Measurements from ENCODE around the gene VEZT.

The VEZT gene

GRCh38 chr12:95213928-95214327 is 3.7 kb upstream of the VEZT start:
- TF ChIP-seq CTCF (IDR thresholded peaks at IDR 0.05; ENCODE audit: control insufficient read depth, extremely low read depth, insufficient read depth) = no peak
- H3K4me3 ChIP-seq (ENCODE audit: low read depth, low read length) = no peak overlapping the region
- no peak for DNase-seq (ENCODE audit: low read depth)

GRCh38 chr12:95214466-95214865 is 3.1 kb upstream of the VEZT start:
- no peak overlapping the region for H3K4me3 ChIP-seq (ENCODE audit: low read depth, low read length)
- DNase-seq (ENCODE audit: low read depth) = no peak
- TF ChIP-seq CTCF (IDR thresholded peaks at IDR 0.05; ENCODE audit: control insufficient read depth, extremely low read depth, insufficient read depth) = no peak

GRCh38 chr12:95215949-95216348 is 1.7 kb upstream of the VEZT start:
- no peak overlapping the region; the same call in 1 of the 2 replicates for H3K4me3 ChIP-seq (ENCODE audit: low read depth, low read length)
- no peak for TF ChIP-seq CTCF (IDR thresholded peaks at IDR 0.05; ENCODE audit: control insufficient read depth, extremely low read depth, insufficient read depth)
- DNase-seq (ENCODE audit: low read depth) = no peak

- no peak for TF ChIP-seq CTCF (IDR thresholded peaks at IDR 0.05; ENCODE audit: control insufficient read depth, extremely low read depth, insufficient read depth)
- DNase-seq (ENCODE audit: low read depth) = no peak
- H3K4me3 ChIP-seq (ENCODE audit: low read depth, low read length) = peak overlapping the region; percentile 81
Observed at GRCh38 chr12:95216711-95217376, 763 bp upstream of the VEZT start.

- no peak for TF ChIP-seq CTCF (IDR thresholded peaks at IDR 0.05; ENCODE audit: control insufficient read depth, extremely low read depth, insufficient read depth)
- H3K4me3 ChIP-seq (ENCODE audit: low read depth, low read length) = peak overlapping the region; percentile 81
- no peak for DNase-seq (ENCODE audit: low read depth)
Observed at GRCh38 chr12:95218150-95219133, 835 bp downstream of the VEZT start.

GRCh38 chr12:95220190-95220589 is 2.6 kb downstream of the VEZT start:
- TF ChIP-seq CTCF (IDR thresholded peaks at IDR 0.05; ENCODE audit: control insufficient read depth, extremely low read depth, insufficient read depth) = no peak
- peak overlapping the region; percentile 81 for H3K4me3 ChIP-seq (ENCODE audit: low read depth, low read length)
- no peak for DNase-seq (ENCODE audit: low read depth)

All from LNCaP clone FGC (cell line).